ENCODE data around the gene SPECC1. TPM values are rescaled to one million over a fixed set of nuclear protein-coding genes. Genes with fewer than 3 reads are reported as not detected.
"Not testable (repeated sequence)": the region's sequence is repeated elsewhere in the genome, so short reads cannot be mapped to it uniquely, and the experiment has no call there.

Gene SPECC1
- polyA plus RNA-seq, 1 experiment: 13.0 TPM

DNA sequence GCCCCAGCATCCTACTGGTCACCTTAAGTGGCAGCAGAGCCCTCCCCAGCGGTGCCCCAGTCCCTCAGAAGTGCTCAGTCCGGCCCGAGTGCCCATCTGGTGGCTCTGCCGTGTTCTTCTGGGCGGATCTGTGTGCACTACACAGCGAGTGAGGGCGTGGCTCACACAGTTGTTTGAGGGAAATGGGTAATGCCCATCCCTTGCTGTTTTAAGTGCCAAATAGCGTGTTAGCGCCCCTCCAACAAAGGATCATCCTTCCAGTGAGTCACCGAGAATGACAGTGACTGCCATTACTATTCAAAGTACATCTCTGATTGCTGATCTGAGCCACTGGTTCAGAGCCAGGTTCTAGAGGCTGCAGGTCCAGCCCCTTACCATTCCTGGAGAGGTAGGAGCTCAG, 306.2 kb downstream of the SPECC1 start:
- Histone ChIP-seq H3K27me3 (ENCODE audit: control insufficient read depth, insufficient read depth, low read length) (no peaks in the 10 kb centered on the region), H3K36me3 (ENCODE audit: control insufficient read depth, insufficient read depth, low read length) (peaks cover 2% of the 10 kb centered on the region; the same call in 1 of the 2 replicates), H3K4me3 (ENCODE audit: low read depth, low read length) (no peak overlapping the region)
- ChIA-PET POLR2A (no interaction called here), CTCF (interaction anchor here (3.9 to 9.4 kb wide), 2 partner anchors 90 to 194 kb away, joined by 20 to 113 read pairs; no protein-coding TSS in a partner anchor)
- TF ChIP-seq, protein P1, sequence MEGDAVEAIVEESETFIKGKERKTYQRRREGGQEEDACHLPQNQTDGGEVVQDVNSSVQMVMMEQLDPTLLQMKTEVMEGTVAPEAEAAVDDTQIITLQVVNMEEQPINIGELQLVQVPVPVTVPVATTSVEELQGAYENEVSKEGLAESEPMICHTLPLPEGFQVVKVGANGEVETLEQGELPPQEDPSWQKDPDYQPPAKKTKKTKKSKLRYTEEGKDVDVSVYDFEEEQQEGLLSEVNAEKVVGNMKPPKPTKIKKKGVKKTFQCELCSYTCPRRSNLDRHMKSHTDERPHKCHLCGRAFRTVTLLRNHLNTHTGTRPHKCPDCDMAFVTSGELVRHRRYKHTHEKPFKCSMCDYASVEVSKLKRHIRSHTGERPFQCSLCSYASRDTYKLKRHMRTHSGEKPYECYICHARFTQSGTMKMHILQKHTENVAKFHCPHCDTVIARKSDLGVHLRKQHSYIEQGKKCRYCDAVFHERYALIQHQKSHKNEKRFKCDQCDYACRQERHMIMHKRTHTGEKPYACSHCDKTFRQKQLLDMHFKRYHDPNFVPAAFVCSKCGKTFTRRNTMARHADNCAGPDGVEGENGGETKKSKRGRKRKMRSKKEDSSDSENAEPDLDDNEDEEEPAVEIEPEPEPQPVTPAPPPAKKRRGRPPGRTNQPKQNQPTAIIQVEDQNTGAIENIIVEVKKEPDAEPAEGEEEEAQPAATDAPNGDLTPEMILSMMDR (IDR thresholded peaks at IDR 0.05; ENCODE audit: insufficient read depth, low read depth, low read length): no peak
- DNase-seq (ENCODE audit: low read depth): no peak

DNA sequence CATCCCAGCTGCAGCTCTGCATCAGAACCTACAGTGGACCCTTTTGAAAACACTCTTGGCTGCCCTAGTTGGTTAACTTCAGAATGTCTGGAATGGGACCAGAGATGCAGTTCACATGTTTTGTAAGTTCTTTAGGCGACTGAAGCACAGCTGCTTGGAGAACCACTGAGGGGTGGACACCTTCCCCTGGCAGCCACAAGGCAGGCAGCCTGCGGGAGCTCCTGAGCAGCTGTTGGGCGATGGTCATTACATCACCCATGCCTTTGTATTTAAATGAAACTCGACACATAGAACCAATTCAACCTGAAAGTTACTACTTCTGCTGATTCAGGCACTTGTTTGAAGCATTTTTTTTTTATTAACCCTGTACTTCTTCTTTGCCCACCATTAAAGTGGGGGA, 306.7 kb downstream of the SPECC1 start:
- ChIA-PET POLR2A (no interaction called here), CTCF (interaction anchor here (0.6 to 9.4 kb wide), 3 partner anchors 90 to 640 kb away, joined by 3 to 113 read pairs (median 20); no protein-coding TSS in a partner anchor)
- TF ChIP-seq, protein P1 (IDR thresholded peaks at IDR 0.05; ENCODE audit: insufficient read depth, low read depth, low read length): no peak
- H3K4me3 ChIP-seq (ENCODE audit: low read depth, low read length): no peak overlapping the region
- no peak for DNase-seq (ENCODE audit: low read depth)
- peaks cover 2% of the 10 kb centered on the region; the same call in 1 of the 2 replicates for H3K36me3 ChIP-seq (ENCODE audit: control insufficient read depth, insufficient read depth, low read length)
- H3K27me3 ChIP-seq (ENCODE audit: control insufficient read depth, insufficient read depth, low read length): no peaks in the 10 kb centered on the region

DNA sequence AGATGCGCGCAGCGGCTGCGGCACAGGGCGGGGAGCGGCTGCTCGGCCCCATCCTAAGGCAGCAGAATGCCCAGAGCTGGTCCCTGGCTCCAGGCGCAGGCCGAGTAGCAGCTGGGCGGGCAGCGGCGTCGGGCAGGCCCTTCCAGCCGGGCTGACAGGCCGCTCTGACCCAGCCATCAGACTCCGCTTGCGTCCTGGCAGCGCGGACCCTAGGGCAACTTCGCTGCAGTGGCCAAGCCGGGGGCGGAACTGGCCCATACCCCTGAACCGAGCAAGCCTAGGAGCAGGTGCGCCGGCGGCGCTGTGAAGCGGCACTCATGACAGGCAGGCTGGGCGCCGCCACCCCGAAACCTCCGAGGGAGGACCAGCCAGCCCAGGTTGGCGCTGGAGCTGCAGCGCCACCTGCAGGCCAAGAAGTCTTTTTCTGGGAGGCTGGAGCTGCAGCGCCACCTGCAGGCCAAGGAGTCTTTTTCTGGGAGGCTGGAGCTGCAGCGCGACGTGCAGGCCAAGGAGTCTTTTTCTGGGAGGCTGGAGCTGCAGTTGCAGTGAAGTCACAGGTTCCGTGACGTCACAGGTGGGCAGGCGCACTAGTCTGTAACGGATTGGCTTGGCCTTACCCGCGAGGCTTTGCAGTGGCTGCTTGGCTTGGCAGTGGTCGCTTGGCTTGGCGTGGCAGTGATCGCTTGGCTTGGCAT, 311.5 kb downstream of the SPECC1 start:
- not testable (repeated sequence) for DNase-seq (ENCODE audit: low read depth)

DNA sequence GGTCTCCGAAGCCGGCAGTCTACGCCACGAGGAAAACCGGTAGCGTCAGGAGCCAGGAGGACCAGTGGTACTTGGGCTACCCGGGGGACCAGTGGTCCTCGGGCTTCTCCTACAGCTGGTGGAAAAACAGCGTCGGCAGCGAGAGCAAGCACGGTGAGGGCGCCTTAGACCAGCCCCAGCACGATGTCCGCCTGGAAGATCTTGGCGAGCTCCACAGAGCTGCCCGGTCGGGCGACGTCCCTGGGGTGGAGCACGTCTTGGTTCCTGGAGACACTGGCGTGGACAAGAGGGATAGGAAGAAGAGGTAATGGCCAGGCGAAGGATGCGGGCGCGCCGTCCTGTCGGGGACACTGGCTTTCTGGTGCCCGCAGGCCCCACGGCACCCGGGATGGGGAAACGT, 312.2 kb downstream of the SPECC1 start:
- POLR2A ChIA-PET; H3K36me3 ChIP-seq (ENCODE audit: control insufficient read depth, insufficient read depth, low read length); H3K4me3 ChIP-seq (ENCODE audit: low read depth, low read length); DNase-seq (ENCODE audit: low read depth); H3K27me3 ChIP-seq (ENCODE audit: control insufficient read depth, insufficient read depth, low read length): not testable (repeated sequence)
- CTCF ChIA-PET: interaction anchor here (0.9 to 9.4 kb wide), 11 partner anchors 19 to 329 kb away, joined by 3 to 113 read pairs (median 4); no protein-coding TSS in a partner anchor

More for the DNA sequence above, 311.5 kb downstream of the SPECC1 start:
- peak overlapping the region; percentile 25; the same call in 1 of the 2 replicates for H3K4me3 ChIP-seq (ENCODE audit: low read depth, low read length)
- TF ChIP-seq, protein P1 (IDR thresholded peaks at IDR 0.05; ENCODE audit: insufficient read depth, low read depth, low read length): peak; percentile 77
- POLR2A ChIA-PET; H3K36me3 ChIP-seq (ENCODE audit: control insufficient read depth, insufficient read depth, low read length); H3K27me3 ChIP-seq (ENCODE audit: control insufficient read depth, insufficient read depth, low read length): not testable (repeated sequence)
- CTCF ChIA-PET: interaction anchor here (0.6 to 9.4 kb wide), 13 partner anchors 18 to 723 kb away, joined by 3 to 113 read pairs (median 3); no protein-coding TSS in a partner anchor

DNA sequence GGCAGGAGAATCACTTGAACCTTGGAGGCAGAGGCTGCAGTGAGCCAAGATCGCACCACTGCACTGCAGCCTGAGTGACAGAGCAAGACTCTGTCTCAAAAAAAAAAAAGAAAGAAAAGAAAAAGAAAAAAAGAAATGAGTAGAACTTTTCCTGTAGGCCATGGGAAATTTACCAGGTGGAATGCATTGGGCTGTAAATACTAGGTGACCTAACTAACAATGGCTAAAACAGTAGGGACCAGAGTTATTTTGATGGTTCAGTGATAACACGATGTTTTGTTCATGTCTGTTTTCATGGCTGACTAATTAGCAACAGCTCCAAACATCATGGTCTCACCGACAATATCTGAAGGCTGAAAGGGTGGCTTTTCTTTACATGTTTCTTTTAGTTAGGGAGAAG, 318.6 kb downstream of the SPECC1 start:
- POLR2A ChIA-PET; DNase-seq (ENCODE audit: low read depth): not testable (repeated sequence)

DNA sequence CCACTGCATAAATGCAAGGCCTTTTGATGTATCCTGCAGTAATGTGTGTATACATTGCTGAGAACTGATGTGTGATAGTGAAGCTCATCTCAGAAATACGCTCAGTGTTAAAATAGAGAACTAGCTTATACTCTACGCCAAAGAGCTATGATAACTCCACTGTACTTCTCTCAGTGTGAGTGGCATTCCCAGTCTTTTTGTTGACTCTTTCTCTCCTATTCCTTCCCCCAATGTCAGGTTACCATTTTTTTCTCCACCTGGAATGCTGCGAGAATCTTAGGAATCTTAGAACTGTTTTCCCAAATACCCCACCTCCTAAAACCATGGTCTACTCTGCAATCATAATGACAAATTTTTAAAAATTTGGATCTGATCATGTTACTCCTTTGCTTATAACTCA, 342.2 kb downstream of the SPECC1 start:
- DNase-seq (ENCODE audit: low read depth); POLR2A ChIA-PET: not testable (repeated sequence)

More for the DNA sequence above, 318.6 kb downstream of the SPECC1 start:
- H3K36me3 ChIP-seq (ENCODE audit: control insufficient read depth, insufficient read depth, low read length); H3K4me3 ChIP-seq (ENCODE audit: low read depth, low read length); H3K27me3 ChIP-seq (ENCODE audit: control insufficient read depth, insufficient read depth, low read length): not testable (repeated sequence)
- CTCF ChIA-PET: interaction anchor here (0.8 to 1.7 kb wide), 2 partner anchors 101 to 476 kb away, joined by 3 read pairs; no protein-coding TSS in a partner anchor

DNA sequence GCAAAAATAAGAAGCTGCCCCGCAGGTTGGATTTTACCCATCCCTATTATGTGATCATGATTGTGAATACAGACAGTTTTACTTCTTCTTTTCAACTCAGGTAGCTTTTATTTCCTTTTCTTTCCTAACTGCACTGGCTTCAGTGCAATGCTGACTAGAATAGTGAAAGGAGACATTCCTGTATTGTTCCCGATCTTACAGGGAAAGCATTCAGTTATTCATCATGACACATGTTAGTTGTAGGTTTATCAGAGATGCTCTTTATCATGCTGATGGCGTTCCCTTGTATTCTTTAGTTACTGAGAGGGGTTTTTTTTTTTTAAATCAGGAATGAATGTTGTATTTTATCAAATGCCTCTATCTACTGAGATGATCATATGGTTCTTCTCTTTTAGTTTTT, 343.4 kb downstream of the SPECC1 start:
- POLR2A ChIA-PET; CTCF ChIA-PET; H3K4me3 ChIP-seq (ENCODE audit: low read depth, low read length); H3K27me3 ChIP-seq (ENCODE audit: control insufficient read depth, insufficient read depth, low read length); DNase-seq (ENCODE audit: low read depth); H3K36me3 ChIP-seq (ENCODE audit: control insufficient read depth, insufficient read depth, low read length): not testable (repeated sequence)

More for the DNA sequence above, 342.2 kb downstream of the SPECC1 start:
- CTCF ChIA-PET; H3K27me3 ChIP-seq (ENCODE audit: control insufficient read depth, insufficient read depth, low read length); H3K36me3 ChIP-seq (ENCODE audit: control insufficient read depth, insufficient read depth, low read length); H3K4me3 ChIP-seq (ENCODE audit: low read depth, low read length): not testable (repeated sequence)

DNA sequence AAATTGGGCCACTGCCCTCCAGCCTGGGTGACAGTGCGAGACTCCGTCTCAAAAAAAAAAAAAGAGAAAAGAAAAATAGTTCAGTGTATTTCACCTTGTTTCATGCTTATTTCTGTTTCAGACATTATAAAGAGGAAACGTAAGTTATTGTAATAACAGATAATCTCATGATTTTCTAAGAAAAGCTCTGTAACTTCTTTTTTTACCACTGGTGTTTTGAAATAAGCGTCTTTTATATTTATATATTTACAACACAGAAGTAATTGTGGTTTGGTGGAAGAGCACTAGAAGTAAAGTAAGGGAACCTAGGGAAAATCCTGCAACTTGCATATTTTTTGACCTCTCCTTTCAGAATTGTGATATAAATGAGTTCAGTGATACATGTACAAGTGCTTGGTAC, 354.7 kb downstream of the SPECC1 start:
- CTCF ChIA-PET: not testable (repeated sequence)
- POLR2A ChIA-PET: interaction anchor here (0.7 kb wide), 1 partner anchor 260 kb away, joined by 4 read pairs; no protein-coding TSS in a partner anchor

More for the DNA sequence above, 354.7 kb downstream of the SPECC1 start:
- DNase-seq (ENCODE audit: low read depth); H3K4me3 ChIP-seq (ENCODE audit: low read depth, low read length); H3K27me3 ChIP-seq (ENCODE audit: control insufficient read depth, insufficient read depth, low read length); H3K36me3 ChIP-seq (ENCODE audit: control insufficient read depth, insufficient read depth, low read length): not testable (repeated sequence)
